ENCODE measurements around the gene SELE.
A peak's percentile ranks its signal among the peaks of the same experiment; 100 is the strongest.
"Not testable (repeated sequence)": the region's sequence is repeated elsewhere in the genome, so short reads cannot be mapped to it uniquely, and the experiment has no call there.

The SELE gene

GRCh38 chr1:169692756-169693460 lies 41.0 kb downstream of the SELE start:
- TF ChIP-seq SPI1 (IDR thresholded peaks at IDR 0.05; ENCODE audit: low read depth, low read length) (no peak), POU2F2 (IDR thresholded peaks at IDR 0.05; ENCODE audit: low read depth, low read length) (no peak), POLR2AphosphoS5 (IDR thresholded peaks at IDR 0.05; ENCODE audit: low read depth, low read length) (no peak), TAF1 (IDR thresholded peaks at IDR 0.05; ENCODE audit: low read depth, low read length) (no peak), POLR2A (IDR thresholded peaks at IDR 0.05; ENCODE audit: low read depth, low read length) (no peak), PAX5 (IDR thresholded peaks at IDR 0.05; ENCODE audit: insufficient read depth, low read length, severe bottlenecking) (no peak)
- FAIRE-seq (peak; percentile 77), DNase-seq (ENCODE audit: insufficient read length, low spot score) (no peak)

DNA sequence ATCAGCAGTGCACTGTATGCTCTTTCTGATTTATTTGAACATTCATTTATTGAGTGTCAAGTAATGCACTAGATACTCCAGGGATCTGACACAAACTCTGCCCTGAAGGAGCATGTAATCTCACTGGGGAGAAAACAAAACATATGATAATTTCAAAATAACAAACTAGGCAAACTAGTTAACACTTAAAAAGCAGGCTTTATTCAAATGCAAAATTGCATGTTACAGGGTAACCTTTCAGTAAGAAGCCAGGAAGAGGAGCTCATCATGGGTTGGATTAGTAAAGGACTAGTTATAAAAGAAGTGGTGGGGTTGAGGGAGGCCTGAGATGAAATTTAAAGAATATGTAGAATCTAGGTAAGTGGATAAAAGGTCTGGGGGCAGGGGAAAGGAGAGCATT lies 43.4 kb downstream of the SELE start:
- FAIRE-seq = no peak
- TF ChIP-seq POLR2A (IDR thresholded peaks at IDR 0.05; ENCODE audit: low read depth, low read length) (no peak), SPI1 (IDR thresholded peaks at IDR 0.05; ENCODE audit: low read depth, low read length) (no peak), POU2F2 (IDR thresholded peaks at IDR 0.05; ENCODE audit: low read depth, low read length) (no peak), POLR2AphosphoS5 (IDR thresholded peaks at IDR 0.05; ENCODE audit: low read depth, low read length) (no peak), TAF1 (IDR thresholded peaks at IDR 0.05; ENCODE audit: low read depth, low read length) (no peak), PAX5 (IDR thresholded peaks at IDR 0.05; ENCODE audit: insufficient read depth, low read length, severe bottlenecking) (no peak)
- no peak for DNase-seq (ENCODE audit: insufficient read length, low spot score)

DNA sequence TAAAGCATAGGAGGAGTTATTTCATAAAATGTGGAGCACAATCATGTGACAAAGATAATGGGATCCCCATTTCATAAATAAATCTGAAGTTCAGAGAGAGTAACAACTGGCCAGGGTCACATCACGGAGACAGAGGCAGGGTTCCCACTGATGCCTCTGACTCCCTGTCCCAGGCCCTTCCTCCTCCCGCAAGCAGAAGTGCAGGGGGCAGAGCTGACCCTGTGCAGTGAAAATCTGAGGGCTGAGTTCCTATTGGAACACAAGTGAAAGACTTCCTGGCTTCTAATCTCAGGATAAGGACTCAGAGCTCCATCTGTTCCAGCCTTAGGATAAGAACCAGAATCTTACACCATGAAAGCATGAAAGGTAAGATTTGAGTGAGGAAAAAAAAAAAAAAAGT lies 44.5 kb downstream of the SELE start:
- no peak for FAIRE-seq

DNA sequence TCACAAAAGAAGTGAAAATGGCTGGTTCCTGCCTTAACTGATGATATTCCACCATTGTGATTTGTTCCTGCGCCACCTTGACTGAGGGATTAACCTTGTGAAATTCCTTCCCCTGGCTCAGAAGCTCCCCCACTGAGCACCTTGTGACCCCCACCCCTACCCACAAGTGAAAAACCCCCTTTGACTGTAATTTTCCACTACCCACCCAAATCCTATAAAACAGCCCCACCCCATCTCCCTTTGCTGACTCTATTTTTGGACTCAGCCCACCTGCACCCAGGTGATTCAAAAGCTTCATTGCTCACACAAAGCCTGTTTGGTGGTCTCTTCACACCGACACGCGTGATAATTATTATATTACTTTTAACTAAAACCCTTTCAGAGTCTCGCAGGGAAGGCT lies 45.5 kb downstream of the SELE start:
- not testable (repeated sequence) for DNase-seq (ENCODE audit: insufficient read length, low spot score); FAIRE-seq

More for the DNA sequence above, 44.5 kb downstream of the SELE start:
- TF ChIP-seq PAX5 (IDR thresholded peaks at IDR 0.05; ENCODE audit: insufficient read depth, low read length, severe bottlenecking) = no peak
- TF ChIP-seq TAF1 (IDR thresholded peaks at IDR 0.05; ENCODE audit: low read depth, low read length) = no peak
- no peak for TF ChIP-seq POLR2A (IDR thresholded peaks at IDR 0.05; ENCODE audit: low read depth, low read length)
- no peak for TF ChIP-seq POU2F2 (IDR thresholded peaks at IDR 0.05; ENCODE audit: low read depth, low read length)
- TF ChIP-seq SPI1 (IDR thresholded peaks at IDR 0.05; ENCODE audit: low read depth, low read length) = no peak
- no peak for TF ChIP-seq POLR2AphosphoS5 (IDR thresholded peaks at IDR 0.05; ENCODE audit: low read depth, low read length)
- no peak for DNase-seq (ENCODE audit: insufficient read length, low spot score)

DNA sequence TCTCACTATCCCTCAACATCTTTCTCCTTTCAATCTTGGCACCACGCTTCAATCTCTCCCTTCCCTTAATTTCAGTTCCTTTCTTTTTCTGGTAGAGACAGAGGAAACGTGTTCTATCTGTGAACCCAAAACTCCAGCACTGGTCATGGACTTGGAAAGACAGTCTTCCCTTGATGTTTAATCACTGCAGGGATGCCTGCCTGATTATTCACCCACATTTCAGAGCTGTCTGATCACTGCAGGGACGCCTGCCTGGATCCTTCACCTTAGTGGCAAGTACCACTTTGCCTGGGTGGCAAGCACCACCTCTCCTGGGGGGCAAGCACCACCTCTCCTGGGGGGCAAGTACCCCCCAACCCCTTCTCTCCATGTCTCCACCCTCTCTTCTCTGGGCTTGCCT lies 50.2 kb downstream of the SELE start:
- FAIRE-seq (peak; percentile 75), DNase-seq (ENCODE audit: insufficient read length, low spot score) (no peak)
- TF ChIP-seq POU2F2 (IDR thresholded peaks at IDR 0.05; ENCODE audit: low read depth, low read length) = no peak
- no peak for TF ChIP-seq POLR2AphosphoS5 (IDR thresholded peaks at IDR 0.05; ENCODE audit: low read depth, low read length)
- no peak for TF ChIP-seq PAX5 (IDR thresholded peaks at IDR 0.05; ENCODE audit: insufficient read depth, low read length, severe bottlenecking)
- no peak for TF ChIP-seq SPI1 (IDR thresholded peaks at IDR 0.05; ENCODE audit: low read depth, low read length)
- TF ChIP-seq TAF1 (IDR thresholded peaks at IDR 0.05; ENCODE audit: low read depth, low read length) = no peak
- no peak for TF ChIP-seq POLR2A (IDR thresholded peaks at IDR 0.05; ENCODE audit: low read depth, low read length)

- not testable (repeated sequence) for DNase-seq (ENCODE audit: insufficient read length, low spot score)
- peak; percentile 16 for FAIRE-seq
These were observed 50.7 kb downstream of the SELE start for GRCh38 chr1:169683168-169683567.

- DNase-seq (ENCODE audit: insufficient read length, low spot score) (no peak), FAIRE-seq (peak; percentile 20)
- TF ChIP-seq POLR2A (IDR thresholded peaks at IDR 0.05; ENCODE audit: low read depth, low read length) (no peak), PAX5 (IDR thresholded peaks at IDR 0.05; ENCODE audit: insufficient read depth, low read length, severe bottlenecking) (no peak)
These were observed 51.8 kb downstream of the SELE start for GRCh38 chr1:169682071-169682470.

DNA sequence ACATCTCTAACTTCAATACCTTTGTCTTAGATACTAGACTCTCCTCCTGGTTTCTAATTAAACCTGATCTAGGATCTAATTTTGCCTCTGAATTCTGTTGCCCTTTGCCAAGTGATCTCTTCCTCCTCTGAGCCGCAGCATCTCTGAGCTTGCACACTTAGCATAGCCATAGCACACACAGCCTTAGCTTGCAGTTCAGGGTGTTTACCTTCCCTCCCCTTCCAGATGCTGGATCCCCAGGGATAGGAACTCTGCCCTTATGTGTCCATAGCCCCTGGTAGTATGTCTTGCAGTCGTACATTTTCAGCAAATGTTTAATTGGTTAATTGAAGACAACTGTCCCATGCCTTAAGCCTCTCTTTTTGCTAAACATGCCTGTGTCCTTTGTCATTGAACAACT lies 52.7 kb downstream of the SELE start:
- FAIRE-seq = no peak
- TF ChIP-seq POU2F2 (IDR thresholded peaks at IDR 0.05; ENCODE audit: low read depth, low read length) = no peak
- no peak for TF ChIP-seq POLR2AphosphoS5 (IDR thresholded peaks at IDR 0.05; ENCODE audit: low read depth, low read length)
- no peak for TF ChIP-seq SPI1 (IDR thresholded peaks at IDR 0.05; ENCODE audit: low read depth, low read length)
- no peak for TF ChIP-seq POLR2A (IDR thresholded peaks at IDR 0.05; ENCODE audit: low read depth, low read length)
- no peak for TF ChIP-seq PAX5 (IDR thresholded peaks at IDR 0.05; ENCODE audit: insufficient read depth, low read length, severe bottlenecking)
- TF ChIP-seq TAF1 (IDR thresholded peaks at IDR 0.05; ENCODE audit: low read depth, low read length) = no peak
- DNase-seq (ENCODE audit: insufficient read length, low spot score) = no peak

- DNase-seq (ENCODE audit: insufficient read length, low spot score) (no peak), FAIRE-seq (peak; percentile 91)
- no peak for TF ChIP-seq PAX5 (IDR thresholded peaks at IDR 0.05; ENCODE audit: insufficient read depth, low read length, severe bottlenecking)
- TF ChIP-seq SPI1 (IDR thresholded peaks at IDR 0.05; ENCODE audit: low read depth, low read length) = no peak
- no peak for TF ChIP-seq TAF1 (IDR thresholded peaks at IDR 0.05; ENCODE audit: low read depth, low read length)
- TF ChIP-seq POU2F2 (IDR thresholded peaks at IDR 0.05; ENCODE audit: low read depth, low read length) = no peak
- no peak for TF ChIP-seq POLR2AphosphoS5 (IDR thresholded peaks at IDR 0.05; ENCODE audit: low read depth, low read length)
- no peak for TF ChIP-seq POLR2A (IDR thresholded peaks at IDR 0.05; ENCODE audit: low read depth, low read length)
These were observed 53.4 kb downstream of the SELE start for GRCh38 chr1:169680377-169681019.

GRCh38 chr1:169679692-169680091 lies 54.2 kb downstream of the SELE start:
- FAIRE-seq = peak; percentile 51
- no peak for TF ChIP-seq PAX5 (IDR thresholded peaks at IDR 0.05; ENCODE audit: insufficient read depth, low read length, severe bottlenecking)
- no peak for TF ChIP-seq POLR2AphosphoS5 (IDR thresholded peaks at IDR 0.05; ENCODE audit: low read depth, low read length)
- no peak for TF ChIP-seq POU2F2 (IDR thresholded peaks at IDR 0.05; ENCODE audit: low read depth, low read length)
- no peak for TF ChIP-seq TAF1 (IDR thresholded peaks at IDR 0.05; ENCODE audit: low read depth, low read length)
- no peak for TF ChIP-seq POLR2A (IDR thresholded peaks at IDR 0.05; ENCODE audit: low read depth, low read length)
- TF ChIP-seq SPI1 (IDR thresholded peaks at IDR 0.05; ENCODE audit: low read depth, low read length) = no peak
- no peak for DNase-seq (ENCODE audit: insufficient read length, low spot score)
